HL-60/S4 treated with retinoic acid at 250 ng/mL for 4 days and 3 days (cell line): ENCODE measurements around the gene SRCAP.

Experiments used
- in situ Hi-C: fragments of 300-500 bp; cut with MboI; formaldehyde crosslinking; loops from 2 replicates; pipeline ENCODE4 v1.7.0; 2022; ENCODE audit warnings: low sequenced_read_pairs

The SRCAP gene

DNA sequence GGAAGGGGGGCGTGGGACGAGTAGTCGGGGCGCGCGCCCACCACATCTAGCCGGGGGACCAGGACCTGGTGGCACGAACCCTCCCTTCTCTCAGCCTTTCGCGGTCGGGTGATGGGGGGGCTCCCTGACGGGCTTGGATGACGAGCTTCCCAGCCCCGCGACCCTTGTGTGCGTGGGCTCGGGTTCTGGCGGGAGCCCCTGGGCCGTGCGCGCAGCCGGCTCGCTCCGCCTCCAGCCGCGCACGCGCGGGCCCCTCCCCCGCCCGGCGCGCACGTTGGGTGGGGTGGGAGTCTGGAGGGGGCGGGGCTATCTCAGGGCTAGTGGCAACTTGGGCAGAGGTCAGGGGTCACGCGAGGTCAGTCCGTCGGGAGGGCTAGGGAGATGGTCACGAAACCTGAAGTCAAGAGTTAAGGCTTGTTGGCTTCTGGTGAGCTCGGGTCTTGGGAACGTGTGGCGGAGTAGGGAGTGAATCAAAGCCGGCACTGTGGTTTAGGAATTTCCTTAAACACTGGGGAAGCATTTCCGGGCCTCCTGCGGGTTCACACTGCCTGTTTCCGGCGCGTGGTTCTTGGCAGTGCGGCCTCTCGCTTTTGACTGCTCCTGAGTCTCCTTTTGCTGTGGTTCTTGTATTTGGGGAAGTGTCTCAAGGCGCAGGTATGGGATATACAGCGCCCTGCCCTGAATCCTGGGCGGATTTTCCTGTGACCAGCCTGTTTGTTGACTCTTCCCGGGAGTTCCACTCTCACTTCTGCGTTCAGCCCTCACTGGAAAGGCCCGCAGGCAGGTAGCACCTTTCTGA lies at the start of gene SRCAP:
TSS of gene SRCAP (plus strand) at position 356 of the 799 bp plus-strand sequence. CDS start 1,654 bp downstream, outside the sequence.
- in situ Hi-C loops, result no loop called here

DNA sequence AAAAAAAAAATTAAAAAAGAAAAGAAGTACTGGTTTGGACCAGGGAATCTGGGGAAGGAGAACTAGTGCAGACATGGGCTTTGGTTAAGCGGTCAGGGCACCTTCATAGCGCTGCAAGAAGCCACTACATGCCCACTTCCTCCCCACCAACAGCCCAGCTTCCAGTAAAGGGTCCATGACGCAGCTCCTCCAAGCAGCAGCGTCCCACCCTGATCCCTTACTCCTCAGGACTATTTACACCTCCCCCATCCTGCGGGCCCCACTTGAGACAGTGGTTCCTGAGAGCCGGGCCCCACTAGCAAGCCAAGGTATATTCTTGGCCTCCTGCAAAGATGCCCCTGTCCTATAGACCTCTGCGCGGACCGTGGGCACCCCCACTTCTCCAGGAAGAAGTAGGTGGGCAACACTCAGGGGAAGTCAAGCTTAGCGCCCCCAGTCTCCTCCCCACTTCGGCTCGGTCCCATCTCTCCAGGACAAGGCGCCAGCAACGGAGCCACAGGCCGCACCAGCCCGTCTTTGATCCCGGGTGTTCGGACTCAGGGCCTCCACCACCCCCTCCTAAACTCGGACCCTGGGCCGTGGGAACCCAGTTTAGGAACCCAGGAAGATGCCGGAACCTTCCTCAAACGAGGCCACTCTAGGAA lies 49.1 kb upstream of the SRCAP start:
- in situ Hi-C loops, result no loop called here

DNA sequence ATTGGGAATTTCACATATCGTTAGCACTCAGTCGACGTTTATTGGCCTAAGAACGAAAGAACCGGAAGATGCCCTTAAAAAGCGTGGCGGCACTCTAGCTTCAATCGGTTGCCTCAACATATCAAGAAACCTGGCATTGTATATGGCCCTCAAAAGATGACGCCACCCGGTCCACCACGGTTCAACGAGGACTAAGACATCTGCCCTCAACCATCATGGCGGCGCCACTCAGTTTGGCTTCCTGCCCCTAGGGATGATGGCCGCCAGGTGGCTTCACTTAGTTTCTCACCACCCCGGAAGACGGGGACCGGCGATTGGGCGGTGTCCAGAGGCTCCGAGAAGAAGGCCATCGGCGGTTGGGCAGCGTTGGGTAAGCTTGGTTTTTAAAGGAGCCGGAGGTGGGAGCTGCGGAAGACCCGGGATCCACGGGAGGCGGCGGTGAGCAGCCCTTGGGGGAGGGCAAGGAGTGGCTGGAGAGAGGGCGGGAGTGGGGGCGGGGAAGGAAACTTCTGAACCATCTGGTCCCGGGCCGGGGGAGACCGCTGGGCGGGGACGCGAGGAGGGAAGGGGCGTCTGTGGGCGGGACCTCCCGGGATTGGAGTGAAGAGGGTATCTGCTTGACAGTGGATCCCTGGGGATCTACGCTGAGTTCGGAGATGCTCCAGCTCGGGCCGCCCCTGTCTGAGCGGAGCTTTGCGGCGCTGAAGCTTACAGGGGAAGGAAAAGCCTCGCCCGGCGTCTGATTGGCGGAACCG lies 48.4 kb upstream of the SRCAP start, which contains the start of gene PRR14:
TSS of gene PRR14 (plus strand) at position 592 of the 755 bp plus-strand sequence. CDS start 686 bp downstream, outside the sequence.
- in situ Hi-C loops, result no loop called here

DNA sequence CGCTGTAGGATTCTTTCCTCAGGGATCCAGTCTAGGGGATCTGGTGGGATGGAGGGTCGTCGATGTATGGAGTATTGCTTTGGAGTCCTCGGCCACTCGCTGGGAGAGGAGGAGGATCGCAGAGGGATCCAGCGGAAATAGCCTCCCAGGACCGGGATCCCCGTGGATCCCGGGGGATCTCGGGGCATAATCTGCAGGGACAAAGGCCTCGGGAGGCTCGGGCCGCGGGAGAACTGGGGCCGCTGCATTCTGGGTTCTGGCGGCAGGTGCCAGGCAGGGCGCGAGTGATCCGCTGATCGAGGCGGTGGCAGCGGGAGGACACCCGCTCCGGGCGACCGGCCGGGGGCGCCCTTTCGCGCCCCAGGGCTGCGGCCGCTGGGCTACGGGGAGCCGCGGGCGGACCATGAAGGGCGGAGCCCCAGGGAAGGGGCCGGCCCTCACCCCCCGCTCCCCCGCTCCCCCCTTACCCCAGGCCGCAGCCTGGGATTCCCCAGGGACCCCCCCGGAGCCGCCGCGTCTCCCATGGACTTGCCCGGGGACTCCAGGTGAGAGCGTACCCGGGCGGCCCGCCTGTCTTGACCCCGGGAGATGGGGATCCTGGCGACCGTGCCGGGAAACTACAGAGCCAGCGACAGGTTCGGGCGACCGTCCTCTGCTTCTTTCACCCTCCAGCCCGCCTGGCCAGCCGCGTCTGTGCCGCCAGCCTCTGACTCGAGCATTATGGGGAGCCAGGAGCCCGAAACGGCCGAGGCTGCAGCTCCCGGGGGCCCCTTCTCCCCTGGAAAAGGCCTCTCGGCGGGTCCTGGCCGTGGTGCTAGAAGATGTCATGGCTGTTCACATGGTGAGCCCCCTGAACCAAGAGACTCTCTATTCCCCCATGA lies 47.6 kb upstream of the SRCAP start:
- in situ Hi-C loops, result no loop called here

DNA sequence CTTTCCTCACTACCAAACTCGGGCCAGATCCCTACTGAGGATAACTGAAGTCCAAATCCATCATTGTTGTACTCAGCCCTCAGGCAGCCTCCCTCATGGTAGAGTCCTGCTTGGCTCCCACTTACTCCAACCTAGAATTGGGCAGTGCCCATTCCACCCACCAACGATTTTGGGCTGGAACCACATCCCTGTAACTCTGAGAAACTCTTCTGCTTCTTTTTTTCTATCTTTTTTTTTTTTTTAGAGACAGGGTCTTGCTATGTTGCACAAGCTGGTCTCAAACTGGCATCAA lies 47.0 kb upstream of the SRCAP start:
- in situ Hi-C loops, result no loop called here

DNA sequence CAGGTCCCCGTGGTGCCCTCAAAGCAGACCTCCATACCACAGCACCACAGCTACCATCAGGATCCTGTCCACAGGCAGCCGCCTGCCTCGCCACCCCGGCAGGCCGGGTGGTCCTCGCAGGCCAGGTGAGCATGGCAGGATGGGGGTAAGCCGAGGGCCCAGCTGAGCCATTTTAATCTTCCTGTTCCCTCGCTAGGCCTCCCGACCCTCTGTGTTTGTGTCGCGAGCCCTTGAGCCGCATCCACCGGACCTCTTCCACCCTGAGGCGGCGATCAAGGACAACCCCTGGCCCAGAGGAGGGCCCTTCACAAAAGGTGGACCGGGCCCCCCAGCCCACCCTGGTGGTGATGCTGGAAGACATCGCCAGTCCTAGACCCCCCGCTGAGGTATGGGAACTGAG lies 46.3 kb upstream of the SRCAP start:
- in situ Hi-C loops, result no loop called here

DNA sequence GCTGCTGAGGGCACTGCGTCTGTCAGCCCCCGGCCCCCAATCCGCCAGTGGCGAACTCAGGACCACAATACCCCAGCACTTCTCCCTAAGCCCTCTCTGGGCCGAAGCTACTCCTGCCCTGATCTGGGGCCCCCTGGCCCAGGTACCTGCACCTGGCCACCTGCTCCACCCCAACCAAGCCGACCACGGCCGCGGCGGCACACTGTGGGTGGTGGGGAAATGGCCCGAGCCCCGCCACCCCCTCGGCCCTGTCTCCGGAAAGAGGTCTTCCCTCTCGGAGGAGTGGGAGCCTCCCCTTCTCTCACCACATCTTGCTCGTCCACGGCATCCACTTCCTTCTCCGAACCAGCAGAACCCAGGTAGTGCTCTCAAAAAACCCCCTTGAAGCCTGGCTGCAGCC lies 44.1 kb upstream of the SRCAP start:
- in situ Hi-C loops, result no loop called here

DNA sequence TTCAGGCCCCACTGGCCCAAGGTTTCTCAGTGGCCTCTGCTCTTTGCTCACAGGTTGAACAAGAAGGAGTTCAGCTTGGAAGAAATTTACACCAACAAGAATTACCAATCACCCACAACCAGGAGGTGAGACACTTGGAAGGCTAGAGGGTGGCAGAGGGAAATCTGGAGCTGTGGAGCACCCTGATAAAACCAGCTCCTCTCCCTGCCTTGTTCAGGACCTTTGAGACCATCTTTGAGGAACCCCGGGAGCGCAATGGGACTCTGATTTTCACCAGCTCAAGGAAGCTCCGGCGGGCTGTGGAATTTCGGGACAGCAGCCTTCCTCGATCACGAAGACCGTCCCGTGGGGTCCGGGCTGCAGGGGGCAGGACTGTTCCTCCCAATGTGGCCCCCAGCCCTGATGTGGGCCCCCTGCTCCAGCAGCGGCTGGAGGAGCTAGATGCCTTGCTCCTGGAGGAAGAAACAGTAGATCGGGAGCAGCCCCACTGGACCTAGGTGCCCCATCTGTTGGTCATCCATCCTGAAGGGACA lies 43.1 kb upstream of the SRCAP start:
- in situ Hi-C loops, result no loop called here

DNA sequence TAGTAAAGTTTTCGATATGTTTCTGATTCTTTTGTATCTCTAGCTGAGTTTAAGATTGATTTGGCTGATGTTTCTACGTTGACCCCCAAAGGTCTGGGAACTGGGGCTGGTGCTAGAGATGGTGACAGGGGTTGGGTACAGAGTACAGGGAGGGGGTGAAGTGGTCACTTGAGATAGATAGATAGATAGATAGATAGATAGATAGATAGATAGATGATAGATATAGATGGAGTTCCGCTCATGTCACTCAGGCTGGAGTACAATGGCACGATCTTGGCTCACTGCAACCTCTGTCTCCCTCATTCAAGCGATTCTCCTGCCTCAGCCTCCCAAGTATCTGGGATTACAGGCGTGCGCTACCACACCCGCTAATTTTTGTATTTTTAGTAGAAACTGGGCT lies 42.6 kb upstream of the SRCAP start:
- in situ Hi-C loops, result no loop called here

DNA sequence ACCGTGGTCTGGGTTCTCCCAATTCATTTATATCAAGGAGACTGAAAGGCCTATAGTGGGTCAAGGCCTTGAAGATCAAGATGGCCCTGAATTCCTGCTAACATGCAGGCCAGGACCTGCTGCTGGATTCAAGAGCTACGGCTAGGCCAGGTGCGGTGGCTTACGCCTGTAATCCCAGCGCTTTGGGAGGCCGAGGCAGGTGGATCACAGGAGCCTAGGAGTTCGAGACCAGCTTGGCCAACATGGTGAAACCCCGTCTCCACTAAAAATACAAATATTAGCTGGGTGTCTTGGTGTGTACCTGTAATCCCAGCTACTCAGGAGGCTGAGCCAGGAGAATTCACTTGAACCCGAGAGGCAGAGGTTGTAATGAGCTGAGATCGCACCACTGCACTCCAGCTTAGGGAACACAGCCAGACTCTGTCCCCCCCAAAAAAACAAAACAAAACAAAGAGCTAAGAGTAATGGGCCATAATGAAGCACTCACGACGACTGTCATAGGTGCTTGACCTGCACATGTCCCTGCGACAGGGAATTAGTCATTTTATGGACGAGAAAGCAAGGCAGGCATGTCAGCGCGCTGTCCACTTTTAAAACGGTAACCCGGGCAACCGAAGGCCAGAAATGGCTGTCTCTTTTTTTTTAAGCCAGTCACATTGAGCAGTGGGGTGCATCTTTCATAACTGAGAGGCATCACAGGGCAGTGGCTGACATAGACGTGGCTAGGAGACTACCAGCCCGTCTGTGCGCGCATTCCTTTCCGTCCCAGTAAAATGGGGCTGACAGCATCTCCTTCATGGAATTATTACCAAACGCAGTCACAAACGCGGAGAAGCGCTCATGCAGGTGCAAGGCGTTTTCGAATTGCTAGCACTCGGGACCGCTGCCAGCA lies 41.8 kb upstream of the SRCAP start:
- in situ Hi-C loops, result no loop called here

DNA sequence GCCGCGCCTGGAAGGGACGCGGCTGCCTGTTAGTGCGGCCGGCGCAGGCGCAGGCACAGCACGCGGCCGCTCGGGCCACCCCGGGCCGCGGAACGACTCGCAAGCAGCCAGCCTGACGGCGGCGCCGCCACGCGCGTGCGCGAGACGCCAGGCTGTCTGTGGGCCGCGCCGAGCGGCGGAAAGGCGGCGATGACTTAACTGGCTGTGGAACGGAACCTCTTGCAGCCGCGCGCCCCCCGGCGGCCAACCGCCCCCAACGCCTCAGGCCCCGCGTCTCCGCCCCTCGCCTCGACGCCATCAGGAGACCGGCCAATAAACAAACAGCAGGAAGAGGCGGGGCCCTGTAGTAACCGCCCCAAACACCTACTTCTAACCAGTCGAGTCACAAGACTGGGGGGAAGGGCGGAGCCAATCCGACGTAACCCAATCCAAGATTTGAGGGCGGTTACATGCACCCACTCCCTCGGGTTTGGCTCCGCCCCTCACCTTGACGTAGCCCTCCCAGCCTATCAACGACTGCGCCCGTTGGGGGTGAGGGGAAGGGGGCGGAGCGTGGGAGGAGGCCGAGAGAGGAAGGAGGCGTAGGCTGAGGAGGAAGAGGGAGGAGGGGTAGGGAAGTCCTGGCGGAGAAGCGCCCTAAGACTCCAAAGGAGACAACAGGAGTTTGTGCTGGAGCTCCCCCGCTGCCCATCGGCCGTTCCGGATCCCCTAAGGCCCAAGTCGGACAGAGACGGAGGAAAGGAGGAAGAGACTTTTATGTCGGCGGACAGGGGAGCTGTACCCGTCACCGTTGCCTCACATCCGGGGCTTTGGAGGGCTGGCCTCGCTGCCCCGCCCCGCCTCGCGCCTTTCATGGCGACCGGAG lies 40.9 kb upstream of the SRCAP start, which contains the start of gene FBRS:
TSS of gene FBRS (plus strand) at position 566 of the 865 bp plus-strand sequence. CDS start 1,088 bp downstream, outside the sequence.
- in situ Hi-C loops, result no loop called here

DNA sequence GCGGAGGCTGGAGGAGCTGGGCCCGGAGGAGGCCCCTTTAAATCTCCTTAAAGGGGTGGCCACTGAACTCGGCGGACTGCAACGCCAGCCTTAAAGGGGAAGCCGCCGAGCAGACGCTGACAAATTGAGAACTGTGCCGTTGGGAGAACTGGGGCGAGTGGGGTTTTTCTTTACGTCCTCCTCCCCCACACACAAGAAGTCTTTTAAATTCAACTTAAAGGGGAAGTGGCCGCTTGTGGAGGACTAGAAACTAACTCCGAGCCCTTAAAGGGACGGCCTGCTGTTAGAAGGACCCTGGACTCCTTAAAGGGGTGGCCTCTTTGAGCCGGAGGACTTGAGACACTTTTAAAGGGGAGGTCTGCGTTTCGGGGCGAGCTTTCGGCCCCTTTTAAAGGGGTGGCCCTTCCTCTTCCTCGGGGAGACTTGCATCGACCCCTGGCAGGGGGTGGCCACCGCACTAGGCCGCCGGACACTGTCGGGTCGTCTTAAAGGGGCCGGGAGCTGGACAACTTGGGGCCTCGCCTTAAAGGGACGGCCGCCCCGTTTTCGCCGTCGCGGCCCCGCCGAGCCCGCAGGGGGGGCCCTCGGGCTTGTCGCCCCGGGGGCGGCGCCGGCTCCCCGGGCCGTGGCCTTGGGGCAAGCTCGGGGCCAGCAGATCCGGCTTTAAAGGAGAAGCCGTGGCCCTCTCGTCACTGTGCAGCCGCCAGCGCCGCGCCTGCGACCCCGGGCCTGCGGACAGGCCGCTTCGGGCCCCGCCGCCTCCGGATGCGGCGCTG lies 40.1 kb upstream of the SRCAP start:
- in situ Hi-C loops, result no loop called here

DNA sequence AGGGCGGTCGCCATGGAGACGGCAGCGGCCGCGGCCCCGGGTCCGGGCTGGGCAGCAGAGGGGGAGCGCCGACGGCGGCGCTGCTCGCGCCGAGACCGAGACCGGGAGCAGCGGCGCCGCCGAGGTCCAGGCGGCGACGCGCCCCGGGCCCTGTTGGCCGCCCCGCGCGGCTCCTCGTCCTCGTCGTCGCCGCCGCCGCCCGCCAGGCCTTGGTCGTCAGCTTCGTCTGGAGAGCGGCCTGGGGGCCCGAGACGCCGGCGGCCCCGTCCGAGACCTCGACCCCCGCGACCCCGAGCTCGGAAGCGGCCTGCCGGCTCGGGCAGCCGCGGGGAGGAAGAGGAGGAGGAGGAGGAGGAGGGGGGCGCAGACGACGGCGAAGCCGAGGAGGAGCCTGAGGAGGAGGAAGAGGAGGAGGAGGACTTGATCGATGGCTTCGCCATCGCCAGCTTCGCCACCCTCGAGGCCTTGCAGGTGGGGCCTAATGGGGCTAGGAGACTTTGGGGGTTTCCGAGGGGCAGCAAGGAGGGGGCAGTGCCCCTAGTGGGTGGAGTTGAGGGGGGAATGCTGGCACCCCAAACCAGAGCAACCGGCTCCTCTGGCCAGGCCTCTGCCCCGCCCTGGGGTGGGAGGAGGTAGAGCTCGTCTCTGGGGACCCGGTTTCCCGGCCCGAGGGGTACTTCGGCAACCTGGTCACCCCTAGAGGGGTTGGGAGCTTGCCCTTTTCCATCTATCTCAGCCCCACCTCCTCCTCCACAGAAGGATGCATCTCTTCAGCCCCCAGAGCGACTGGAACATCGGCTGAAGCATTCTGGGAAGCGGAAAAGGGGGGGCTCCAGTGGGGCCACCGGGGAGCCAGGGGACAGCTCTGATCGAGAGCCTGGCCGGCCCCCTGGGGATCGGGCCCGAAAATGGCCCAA lies 39.2 kb upstream of the SRCAP start:
- in situ Hi-C loops, result no loop called here

DNA sequence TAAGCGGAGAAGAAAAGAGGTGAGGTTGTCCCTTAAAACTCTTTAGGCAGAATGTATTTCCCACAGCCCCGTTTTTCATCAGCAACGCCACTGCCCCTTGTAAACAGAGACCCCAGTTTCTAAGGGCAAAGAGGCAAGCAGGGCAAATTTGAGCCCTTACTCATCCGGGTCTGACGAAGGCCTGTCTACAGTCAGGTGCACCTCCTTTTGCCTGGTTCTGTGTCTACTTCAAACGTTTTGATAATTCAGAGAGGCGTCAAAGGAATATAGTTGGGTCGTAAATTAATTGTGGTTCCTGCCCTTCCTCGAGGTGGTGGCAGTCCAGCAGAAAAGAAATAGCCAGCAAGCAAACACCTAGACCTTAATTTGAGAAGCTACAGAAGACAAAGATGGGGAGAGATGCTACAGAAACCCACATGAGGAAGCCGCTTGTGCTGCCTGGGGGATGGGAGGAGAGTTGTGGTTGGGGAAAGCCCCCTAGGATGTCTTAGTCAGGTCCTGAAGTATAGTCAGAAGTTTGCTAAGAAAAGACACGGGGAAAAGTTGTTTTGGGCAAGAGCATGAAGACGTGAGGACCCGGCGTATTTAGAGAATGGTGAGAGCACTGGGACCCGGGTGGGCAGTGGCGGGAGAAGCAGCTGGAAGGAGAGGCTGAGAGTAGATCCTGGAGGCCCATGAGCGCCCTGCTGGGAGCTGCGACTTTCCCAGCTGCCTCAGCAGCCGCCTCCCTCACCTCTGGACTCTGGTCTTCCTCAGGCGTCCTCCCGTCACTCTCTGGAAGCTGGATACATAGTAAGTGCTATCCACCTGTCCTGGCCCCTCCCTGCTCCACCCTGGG lies 38.3 kb upstream of the SRCAP start:
- in situ Hi-C loops, result no loop called here

DNA sequence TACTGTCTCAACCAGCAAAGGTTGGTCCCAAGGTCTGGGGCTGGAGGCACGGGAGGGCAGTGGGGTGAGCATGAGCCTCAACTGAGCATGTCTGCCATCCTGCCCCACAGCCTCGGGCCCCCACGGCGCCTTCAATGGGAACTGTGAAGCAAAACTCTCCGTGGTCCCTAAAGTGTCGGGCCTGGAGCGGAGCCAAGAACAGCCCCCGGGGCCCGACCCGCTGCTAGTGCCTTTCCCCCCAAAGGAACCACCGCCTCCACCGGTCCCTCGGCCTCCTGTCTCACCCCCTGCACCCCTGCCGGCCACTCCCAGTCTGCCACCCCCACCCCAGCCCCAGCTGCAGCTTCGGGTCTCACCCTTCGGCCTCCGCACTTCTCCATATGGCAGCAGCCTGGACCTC lies 36.5 kb upstream of the SRCAP start:
- in situ Hi-C loops, result no loop called here

DNA sequence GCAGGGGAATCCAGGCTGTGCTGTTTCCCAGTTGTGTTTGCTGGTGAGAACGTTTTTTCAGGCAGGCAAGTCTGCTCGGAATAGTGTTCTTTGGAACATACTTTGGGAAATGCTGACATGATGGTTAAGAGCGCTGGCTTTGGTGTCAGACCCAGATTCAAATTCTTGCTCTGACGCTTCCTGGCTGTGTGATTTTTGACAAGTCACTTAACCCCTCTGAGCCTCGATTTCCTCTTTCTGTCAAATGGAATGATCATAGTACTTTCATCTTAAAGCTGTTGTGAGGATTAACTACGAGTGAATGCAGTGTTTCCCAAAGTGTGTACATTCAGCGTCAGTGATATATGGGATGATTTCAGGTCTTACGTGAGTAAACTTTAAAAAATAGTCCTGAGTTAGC lies 35.9 kb upstream of the SRCAP start:
- in situ Hi-C loops, result no loop called here
